ENCODE data around the gene FER.

The FER gene

GRCh38 chr5:109105631-109106267, 358.1 kb downstream of the FER start:
- DNase-seq (ENCODE audit: low read depth in 2 of 2, low spot score in 1 of 2) = no peak

GRCh38 chr5:109111680-109112079, 364.0 kb downstream of the FER start:
- no peak for DNase-seq (ENCODE audit: low read depth in 2 of 2, low spot score in 1 of 2)

- no peak for DNase-seq (ENCODE audit: low read depth in 2 of 2, low spot score in 1 of 2)
These were observed 365.9 kb downstream of the FER start for GRCh38 chr5:109113608-109114007.

GRCh38 chr5:109121225-109121624, 373.5 kb downstream of the FER start:
- no peak for DNase-seq (ENCODE audit: low read depth in 2 of 2, low spot score in 1 of 2)

DNA sequence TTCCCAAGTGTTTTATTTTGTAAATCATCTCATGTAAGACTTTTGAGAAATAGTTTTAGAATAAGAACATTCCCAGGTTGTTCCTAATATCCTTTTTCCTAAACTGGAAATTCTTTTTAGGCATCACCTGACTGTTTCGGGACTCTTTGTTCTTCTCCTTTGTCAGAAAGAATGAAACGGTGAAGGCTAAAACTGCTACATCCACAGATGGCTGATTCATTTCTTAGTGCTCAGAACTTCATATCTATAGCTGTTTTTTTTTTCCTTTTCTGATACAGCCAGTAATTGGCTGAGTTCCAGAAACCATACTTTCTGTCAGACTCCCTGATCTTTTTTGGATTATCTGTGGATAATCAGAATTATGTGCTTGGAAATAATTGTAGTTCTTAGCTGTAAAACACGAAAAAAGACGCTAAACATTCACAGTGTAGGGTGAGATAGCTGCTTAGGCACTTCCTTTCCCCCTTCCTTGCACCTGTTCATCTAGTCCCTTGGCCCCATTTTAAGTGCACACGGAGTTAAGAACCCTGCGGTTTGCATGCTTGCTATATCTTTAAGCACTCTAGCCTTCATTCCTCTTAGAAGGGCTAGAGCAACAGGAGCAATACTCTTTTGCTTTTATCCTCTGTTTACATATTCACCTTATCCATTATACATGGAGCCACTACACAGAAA, 378.2 kb downstream of the FER start:
- no peak for DNase-seq (ENCODE audit: low read depth in 2 of 2, low spot score in 1 of 2)

DNA sequence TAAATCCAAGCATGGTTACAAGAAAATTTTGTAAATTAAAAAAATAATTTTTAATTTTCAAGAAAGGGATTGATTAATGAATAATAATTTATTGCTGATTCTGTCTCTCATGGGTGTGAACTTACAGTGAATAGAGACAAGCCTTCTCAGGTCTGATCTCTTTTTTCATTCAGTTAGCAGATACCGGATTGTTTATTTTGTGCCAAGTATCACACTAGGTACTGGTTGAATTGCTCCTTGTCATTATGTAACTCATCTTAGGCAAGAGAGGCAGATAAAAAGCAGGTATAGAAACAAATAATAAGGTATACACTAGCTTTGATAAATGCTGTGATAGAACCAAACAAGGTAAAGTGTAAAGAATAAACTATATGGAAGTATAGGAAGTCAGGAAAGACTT, 378.8 kb downstream of the FER start:
- no peak for DNase-seq (ENCODE audit: low read depth in 2 of 2, low spot score in 1 of 2)

DNA sequence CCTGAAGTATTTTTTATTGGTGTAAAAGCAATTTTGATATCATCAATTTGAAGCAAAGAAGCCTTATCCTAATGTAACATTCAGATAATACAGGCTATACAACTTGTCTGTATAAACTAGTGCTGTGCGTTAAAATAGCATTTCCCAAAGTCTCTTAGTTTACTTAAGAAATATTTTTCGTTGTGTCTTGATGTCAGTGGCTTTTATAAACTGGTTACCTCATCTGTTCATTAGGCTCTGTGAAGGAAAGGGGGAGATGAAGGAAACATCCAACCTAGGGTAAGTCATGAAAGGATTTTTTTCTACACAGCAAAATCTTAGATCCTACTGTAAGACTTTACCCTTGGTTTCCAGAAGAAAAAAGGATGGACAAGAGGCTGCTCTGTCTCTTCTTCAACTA, 389.2 kb downstream of the FER start:
- no peak for DNase-seq (ENCODE audit: low read depth in 2 of 2, low spot score in 1 of 2)

GRCh38 chr5:109141222-109142200, 393.8 kb downstream of the FER start:
- DNase-seq (ENCODE audit: low read depth in 2 of 2, low spot score in 1 of 2) = no peak

DNA sequence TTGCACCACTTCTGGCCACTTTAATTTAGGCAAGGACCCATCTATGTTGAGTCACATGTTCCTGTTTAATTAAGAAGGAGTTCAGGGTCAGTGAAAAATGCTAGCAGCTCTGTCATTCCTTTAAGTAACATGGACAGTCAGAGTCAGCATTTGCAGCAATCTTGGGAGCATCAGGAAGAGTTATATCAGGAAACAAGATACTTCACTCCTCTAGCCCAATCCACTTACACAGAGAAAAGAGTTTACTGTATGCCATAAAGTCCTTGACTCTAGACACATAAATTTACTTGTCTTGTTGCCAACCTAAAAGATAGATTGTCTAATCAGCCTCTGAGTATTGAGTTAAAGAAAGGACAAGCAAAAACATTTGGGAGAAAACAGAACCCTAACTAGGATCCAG, 395.3 kb downstream of the FER start:
- no peak for DNase-seq (ENCODE audit: low read depth in 2 of 2, low spot score in 1 of 2)

DNA sequence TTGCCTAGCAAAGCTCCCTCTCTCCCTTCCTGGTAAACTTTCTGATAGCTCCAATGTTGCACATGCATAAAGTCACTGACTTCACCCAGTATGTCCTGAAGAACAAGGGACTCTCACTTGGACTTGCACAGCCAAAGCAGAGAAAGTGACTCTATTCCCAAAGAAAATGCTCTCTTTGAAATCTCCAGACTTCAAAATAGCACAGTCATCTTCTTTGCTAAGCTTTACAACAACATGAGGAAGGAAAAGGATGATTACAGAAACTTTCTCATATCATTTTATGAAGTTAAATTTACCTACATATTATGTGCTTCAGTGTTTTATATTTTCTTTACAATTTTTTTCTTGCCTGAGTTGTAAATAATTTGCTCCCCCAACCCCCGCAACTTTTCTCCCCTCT, 397.4 kb downstream of the FER start:
- no peak for DNase-seq (ENCODE audit: low read depth in 2 of 2, low spot score in 1 of 2)

GRCh38 chr5:109146591-109146990, 398.9 kb downstream of the FER start:
- DNase-seq (ENCODE audit: low read depth in 2 of 2, low spot score in 1 of 2) = no peak

- DNase-seq (ENCODE audit: low read depth in 2 of 2, low spot score in 1 of 2) = no peak
These were observed 404.9 kb downstream of the FER start for GRCh38 chr5:109152565-109152964.

GRCh38 chr5:109155625-109156024, 407.9 kb downstream of the FER start:
- no peak for DNase-seq (ENCODE audit: low read depth in 2 of 2, low spot score in 1 of 2)

GRCh38 chr5:109156885-109157284, 409.2 kb downstream of the FER start:
- DNase-seq (ENCODE audit: low read depth in 2 of 2, low spot score in 1 of 2) = no peak

- DNase-seq (ENCODE audit: low read depth in 2 of 2, low spot score in 1 of 2) = no peak
These were observed 412.8 kb downstream of the FER start for GRCh38 chr5:109160468-109160867.

DNA sequence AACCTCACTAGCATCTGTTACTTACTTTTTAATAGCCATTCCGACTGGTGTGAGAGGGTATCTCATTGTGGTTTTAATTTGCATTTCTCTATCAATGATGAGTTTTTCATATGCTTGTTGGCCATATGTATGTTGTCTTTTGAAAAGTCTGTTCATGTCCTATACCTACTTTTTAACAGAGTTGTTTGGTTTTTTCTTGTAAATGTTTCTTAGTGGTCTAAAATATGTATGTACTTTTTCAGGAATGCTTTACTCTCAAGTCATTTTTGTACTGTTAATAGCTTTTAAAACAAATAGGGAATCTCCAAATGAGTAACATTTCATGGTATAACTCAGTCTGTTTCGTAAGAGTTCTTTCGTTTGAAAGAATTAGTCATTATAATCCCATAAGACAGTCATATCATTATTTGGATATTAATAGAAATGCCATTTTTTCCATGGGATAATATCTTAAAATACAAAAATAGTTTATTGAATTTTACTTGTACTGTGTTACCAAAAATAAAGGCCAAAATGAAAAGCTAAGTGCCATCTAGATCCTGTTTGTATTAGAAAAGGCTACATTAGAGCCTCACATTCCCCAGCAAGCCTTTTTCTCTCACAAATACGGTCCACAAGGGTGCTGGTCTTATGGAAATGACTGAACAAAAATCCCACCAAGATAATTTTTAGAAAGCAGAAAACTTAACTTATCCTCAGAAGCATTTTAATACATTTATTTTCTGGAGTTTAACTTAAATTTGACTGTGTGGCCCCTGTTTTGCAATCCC, 414.4 kb downstream of the FER start:
- no peak for DNase-seq (ENCODE audit: low read depth in 2 of 2, low spot score in 1 of 2)

DNA sequence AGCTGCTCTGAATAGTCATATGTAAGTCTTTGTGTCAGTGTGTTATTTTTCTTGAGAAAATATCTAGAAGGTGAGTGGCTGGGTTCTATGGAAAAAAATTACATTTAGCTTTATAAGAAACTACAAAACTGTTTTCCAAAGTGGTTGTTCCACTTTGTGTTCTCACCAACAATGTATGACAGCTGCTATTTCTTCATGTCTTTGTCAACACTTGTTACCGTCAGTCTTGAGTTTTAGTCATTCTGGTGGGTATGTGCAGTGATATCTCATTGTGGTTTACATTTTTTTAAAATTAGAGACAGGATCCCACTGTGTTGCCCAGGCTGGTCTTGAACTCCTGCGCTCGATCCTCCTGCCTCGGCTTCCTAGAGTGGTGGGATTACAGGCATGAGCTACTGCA, 415.6 kb downstream of the FER start:
- no peak for DNase-seq (ENCODE audit: low read depth in 2 of 2, low spot score in 1 of 2)

- no peak for DNase-seq (ENCODE audit: low read depth in 2 of 2, low spot score in 1 of 2)
These were observed 416.3 kb downstream of the FER start for GRCh38 chr5:109164001-109164400.

DNA sequence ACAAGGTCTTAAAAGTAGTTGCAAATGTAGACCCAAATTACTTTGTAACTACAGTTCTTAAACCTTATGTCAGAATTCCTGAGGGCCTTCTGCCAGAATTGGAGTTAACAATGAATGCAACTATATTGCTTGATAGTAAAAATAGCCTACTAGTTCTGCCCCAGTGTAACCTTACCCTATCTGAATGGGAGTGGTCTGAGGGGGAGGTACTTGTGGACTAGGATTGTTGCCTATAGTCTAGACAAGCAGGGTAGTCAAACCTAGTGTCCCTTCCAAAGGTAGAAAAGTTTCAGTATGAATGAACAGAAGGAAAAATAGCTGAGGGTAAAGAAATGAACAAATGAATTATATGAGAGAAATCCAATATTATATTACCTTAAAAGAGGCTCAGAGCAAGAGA, 419.9 kb downstream of the FER start:
- DNase-seq (ENCODE audit: low read depth in 2 of 2, low spot score in 1 of 2) = no peak

DNA sequence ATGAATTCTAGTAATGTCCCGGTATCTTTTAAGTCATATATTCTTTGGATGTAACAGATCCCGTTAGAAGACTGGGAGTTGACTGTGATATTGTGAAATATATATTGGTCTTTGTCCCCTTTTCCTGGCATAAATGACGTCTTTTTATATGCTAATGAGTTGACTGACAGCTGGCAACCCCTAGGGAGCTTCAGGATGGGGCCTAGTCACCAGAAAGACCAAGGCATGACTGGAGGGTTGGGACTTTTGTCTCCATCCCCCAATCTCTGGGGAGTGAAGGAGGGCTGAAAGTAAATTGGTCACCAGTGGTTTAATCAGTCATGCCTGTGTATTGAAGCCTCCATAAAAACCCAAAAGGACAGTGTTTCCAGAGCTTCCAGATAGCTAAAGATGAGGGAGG, 420.5 kb downstream of the FER start:
- DNase-seq (ENCODE audit: low read depth in 2 of 2, low spot score in 1 of 2) = no peak

DNA sequence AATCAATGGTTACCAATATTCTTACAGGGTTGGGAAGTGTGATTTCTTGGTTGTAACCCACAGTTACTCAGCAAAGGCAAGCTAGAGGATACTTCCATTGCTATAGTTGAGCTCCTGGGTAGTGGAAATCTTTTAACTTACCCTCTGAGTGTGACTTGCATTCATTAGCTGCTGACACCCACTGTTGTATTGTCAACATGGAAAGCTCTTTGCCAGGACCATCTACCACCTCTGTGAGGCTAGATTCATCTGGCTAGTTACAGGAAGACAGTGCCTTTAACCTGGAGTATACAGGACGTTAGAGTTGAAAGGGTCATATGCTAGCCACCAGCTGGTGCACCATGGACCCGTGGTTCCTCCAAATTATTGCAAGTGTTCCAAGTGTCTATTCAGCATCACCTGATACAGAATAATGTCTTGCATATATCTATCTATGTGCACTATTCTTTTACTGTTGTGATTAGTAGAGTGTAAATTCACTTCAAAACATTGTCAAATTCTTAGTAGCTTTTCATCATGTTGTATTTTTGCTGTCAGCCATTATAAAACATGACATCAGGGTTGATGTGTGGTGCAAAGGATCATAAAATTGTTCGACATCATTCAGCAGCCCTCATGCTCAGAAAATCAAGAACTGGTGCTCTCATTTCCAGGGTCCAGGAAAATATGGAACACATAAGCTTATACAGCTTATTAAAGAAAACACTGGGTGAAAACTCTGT, 423.1 kb downstream of the FER start:
- DNase-seq (ENCODE audit: low read depth in 2 of 2, low spot score in 1 of 2) = no peak

Measured in stimulated activated CD8-positive, alpha-beta memory T cell treated with anti-CD3 and anti-CD28 coated beads, Interleukin-4, amount 100 ng/mL, for 1 hour (primary cell).